Measurements from ENCODE around the gene KLK11.

GRCh38 chr19:51025401-51025800 is 1.0 kb downstream of the KLK11 start:
- TF ChIP-seq POLR2A (IDR thresholded peaks at IDR 0.05; ENCODE audit: low read depth, low read length) (no peak), POLR2AphosphoS5 (IDR thresholded peaks at IDR 0.05; ENCODE audit: low read depth, low read length) (no peak), TAF1 (IDR thresholded peaks at IDR 0.05; ENCODE audit: low read depth, low read length) (no peak), SPI1 (IDR thresholded peaks at IDR 0.05; ENCODE audit: low read depth, low read length) (no peak)
